ENCODE data around the gene SMARCAL1.

Gene SMARCAL1

DNA sequence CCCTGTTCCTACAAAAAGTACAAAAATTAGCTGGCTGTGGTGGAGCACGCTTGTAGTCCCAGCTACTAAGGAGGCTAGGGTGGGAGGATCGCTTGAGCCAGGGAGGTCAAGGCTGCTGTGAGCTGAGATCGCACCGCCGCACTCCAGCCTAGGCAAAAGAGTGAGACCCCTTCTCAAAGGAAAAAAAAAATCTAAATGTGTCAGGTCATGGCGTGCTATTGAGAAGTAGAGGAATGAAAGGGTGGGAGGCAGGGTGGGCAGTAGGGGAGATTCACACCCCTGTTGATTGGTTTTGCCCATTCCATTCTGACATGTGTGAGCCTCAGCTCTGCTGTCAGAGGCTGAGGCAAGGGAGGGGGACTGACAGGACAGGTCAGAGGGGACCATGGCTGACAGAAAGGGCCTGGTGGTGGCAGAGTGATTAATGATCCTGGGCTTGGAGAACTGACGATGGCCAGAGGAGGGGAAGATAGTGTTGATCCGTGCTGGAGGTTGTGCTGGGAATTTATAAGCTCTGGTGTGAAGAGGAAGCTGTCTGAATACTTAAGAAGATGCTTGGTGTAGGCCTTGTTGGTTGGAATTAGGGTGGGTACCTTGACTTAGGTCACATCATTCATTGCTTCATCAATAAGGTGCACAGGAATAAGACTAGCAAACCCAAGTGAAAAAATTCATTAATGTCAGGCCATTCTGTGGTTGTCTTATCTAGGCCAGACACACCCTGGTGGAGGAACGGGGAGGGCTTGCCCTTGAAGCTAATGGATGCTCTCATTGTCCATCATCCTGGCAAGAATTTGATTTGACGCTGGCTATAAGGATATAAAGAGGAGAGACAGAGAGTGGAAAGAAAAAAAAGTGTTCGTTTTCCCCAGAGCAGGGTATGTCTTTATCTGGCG lies 19.1 kb upstream of the SMARCAL1 start:
- no peak for DNase-seq (ENCODE audit: low read depth in 2 of 2)

- DNase-seq (ENCODE audit: low read depth in 2 of 2) = no peak
These were observed 17.4 kb upstream of the SMARCAL1 start for GRCh38 chr2:216394881-216395280.

DNA sequence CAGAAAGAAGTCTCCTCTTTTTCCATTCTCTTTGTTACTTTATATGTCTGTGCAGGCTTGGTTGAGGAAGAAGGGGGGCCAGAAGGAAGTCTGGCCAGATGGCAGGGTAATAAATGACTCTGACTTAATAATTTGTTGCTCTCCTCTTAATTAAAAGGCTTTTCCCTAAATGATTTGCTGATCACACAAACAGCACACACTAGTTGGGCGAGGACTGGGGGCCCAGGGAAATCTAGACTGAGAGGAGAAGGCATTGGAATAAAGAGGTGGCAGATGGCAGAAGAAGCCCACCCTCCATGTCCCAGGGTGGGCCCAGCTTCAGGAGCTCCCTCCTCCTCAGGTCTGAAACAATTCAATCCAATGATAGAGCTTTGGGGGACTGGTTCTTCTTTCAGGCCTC lies 12.7 kb upstream of the SMARCAL1 start:
- no peak for DNase-seq (ENCODE audit: low read depth in 2 of 2)

GRCh38 chr2:216402751-216403150 lies 9.5 kb upstream of the SMARCAL1 start:
- DNase-seq (ENCODE audit: low read depth in 2 of 2) = no peak

DNA sequence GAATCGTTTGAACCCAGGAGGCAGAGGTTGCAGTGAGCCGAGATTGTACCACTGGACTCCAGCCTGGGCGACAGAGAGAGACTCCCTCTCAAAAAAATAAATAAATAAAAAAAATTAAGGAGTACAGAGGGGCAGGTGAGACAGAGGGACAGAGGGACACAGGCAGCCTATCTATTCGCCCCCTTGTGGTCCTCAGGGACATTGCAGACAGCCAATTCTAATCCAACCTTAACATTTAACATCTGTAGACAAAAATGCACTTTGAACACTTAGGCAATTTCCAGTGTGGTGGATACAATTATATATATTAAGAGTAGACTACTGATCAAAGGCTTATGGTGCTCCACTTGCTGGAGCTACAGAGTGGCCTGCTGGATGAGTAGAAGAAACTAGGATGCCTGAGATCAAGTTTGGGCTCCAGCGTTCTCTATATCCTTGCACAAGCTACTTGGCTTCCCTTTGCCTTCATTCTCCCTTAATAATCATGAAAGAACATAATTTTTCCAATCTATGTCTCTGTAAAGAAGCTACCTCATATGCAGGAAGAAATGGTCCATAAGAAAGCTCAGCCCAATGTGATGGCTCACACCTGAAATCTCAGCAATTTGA lies 8.2 kb upstream of the SMARCAL1 start:
- peak; percentile 22 to 37 for DNase-seq (ENCODE audit: low read depth in 2 of 2)

GRCh38 chr2:216405588-216405987 lies 6.7 kb upstream of the SMARCAL1 start:
- no peak for DNase-seq (ENCODE audit: low read depth in 2 of 2)

- DNase-seq (ENCODE audit: low read depth in 2 of 2) = no peak
These were observed 5.5 kb upstream of the SMARCAL1 start for GRCh38 chr2:216406826-216407225.

GRCh38 chr2:216408426-216409290 lies 3.6 kb upstream of the SMARCAL1 start:
- no peak for DNase-seq (ENCODE audit: low read depth in 2 of 2)

DNA sequence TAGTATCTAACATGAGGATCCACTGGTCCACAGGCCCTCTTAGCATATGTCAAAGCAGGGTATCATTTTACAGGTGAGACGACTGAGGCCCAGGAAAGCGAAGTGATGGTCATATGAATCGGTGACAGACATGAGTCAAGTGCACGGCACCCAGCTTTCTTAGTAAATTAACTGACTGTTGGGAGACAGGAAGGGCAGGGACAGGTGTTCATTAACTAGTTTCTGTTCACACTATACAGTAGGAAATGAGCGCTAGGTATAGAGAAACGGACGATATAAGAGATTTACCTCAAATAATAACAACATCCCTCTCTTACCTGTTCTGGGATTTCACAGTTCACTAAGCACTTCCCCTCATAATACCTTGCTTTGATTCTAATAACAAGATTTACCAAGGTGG lies 1.7 kb upstream of the SMARCAL1 start:
- DNase-seq (ENCODE audit: low read depth in 2 of 2) = no peak

GRCh38 chr2:216413882-216414281 lies 1.6 kb downstream of the SMARCAL1 start:
- no peak for DNase-seq (ENCODE audit: low read depth in 2 of 2)

DNA sequence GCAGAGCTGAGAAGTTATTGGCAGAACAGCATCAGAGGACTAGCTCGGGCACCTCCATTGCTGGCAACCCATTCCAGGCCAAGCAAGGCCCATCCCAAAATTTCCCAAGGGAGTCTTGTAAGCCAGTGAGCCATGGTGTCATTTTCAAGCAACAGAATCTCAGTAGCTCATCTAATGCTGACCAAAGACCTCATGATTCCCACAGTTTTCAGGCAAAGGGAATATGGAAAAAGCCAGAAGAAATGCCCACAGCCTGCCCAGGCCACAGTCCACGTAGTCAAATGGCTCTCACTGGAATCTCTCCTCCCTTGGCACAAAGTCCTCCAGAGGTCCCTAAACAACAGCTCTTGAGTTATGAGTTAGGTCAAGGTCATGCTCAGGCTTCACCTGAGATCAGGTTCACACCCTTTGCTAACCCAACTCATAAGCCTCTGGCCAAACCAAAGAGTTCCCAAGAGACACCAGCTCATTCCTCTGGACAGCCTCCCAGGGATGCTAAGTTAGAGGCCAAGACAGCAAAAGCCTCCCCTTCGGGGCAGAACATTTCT lies 2.6 kb downstream of the SMARCAL1 start:
- no peak for DNase-seq (ENCODE audit: low read depth in 2 of 2)

GRCh38 chr2:216415541-216415940 lies 3.3 kb downstream of the SMARCAL1 start:
- DNase-seq (ENCODE audit: low read depth in 2 of 2) = no peak

DNA sequence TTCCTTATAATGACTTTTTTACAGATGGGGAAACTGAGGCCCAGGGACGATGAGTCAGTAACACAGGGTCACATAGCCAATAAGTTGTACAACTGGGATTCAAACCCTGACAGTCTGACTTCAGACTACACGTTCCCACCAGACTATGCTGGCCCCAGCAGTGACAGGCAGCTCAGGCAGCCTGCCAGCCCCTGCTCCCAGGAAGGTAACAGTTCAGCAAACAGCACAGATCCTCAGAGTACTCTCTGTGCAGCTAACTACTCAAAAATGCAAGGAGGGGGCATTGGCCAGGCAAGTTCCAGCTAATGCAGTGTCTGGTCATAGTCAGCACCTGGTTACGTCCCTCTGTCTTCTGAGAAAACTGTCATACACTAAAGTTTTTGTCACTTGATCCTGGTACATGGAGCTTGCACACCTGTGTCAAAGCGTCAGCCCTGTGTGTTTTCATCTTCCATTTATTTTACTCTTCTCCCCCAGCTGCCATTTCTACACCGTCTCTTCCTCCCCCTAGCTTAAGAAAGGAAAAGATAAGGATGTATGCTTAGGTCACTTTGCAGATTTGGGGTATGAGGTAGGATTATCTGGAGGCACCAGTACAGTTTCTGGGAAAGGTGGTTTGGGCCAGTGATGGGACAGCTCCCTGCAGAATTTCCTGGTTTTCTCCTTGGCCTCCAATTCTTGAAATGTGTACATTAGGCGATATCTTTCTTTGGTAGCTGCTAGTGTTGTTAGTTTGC lies 4.5 kb downstream of the SMARCAL1 start:
- no peak for DNase-seq (ENCODE audit: low read depth in 2 of 2)

GRCh38 chr2:216418981-216419380 lies 6.7 kb downstream of the SMARCAL1 start:
- no peak for DNase-seq (ENCODE audit: low read depth in 2 of 2)

- DNase-seq (ENCODE audit: low read depth in 2 of 2) = no peak
These were observed 8.2 kb downstream of the SMARCAL1 start for GRCh38 chr2:216420367-216421101.

DNA sequence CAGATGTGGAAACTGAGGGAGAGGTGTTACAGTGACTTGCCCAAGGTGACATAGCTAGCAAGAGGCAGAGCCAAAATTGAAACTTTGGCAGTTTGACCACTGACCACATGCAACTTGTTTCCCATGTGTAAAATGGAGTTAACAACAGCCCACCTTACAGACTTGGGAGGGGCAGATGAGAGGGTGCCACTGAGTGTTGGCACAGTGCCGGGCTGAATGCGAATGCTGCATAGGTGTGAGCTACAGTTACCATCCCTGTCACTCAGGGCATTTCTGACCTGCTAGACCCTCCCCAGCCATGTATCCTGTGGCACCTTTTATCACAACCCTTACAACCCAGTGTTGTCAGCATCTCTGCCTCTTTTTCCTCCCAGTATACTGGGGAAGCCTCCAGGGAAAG lies 10.8 kb downstream of the SMARCAL1 start:
- no peak for DNase-seq (ENCODE audit: low read depth in 2 of 2)

GRCh38 chr2:216424274-216424673 lies 12.0 kb downstream of the SMARCAL1 start:
- DNase-seq (ENCODE audit: low read depth in 2 of 2) = no peak

- no peak for DNase-seq (ENCODE audit: low read depth in 2 of 2)
These were observed 12.9 kb downstream of the SMARCAL1 start for GRCh38 chr2:216425008-216425787.

DNA sequence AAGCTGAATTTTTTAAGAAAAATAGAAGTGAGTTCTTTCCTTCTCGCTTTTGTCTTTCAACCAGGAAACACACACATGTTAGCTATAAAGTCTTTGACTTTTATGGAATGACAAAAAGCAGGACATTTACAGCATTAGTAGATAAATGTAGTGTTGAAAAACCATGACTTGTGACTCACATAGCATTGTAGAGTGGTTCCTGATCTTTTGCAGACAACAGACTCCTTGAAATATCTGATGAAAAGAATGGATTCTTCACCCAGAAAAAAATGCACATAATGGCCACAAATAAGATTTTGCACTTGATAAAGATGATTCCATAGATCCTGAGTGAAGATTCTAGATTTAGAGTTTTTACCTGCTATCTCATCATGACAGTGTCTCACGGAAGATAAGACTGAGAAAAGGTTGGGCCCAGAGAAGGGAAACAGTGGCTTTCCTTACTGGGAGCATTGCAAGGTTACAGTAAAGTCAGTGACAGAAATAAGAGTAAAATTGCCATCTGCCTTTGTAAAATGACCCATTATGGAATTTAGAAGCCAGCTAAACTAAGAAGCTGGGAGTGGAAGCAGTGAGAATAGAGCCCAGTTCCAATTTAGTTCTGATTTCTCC lies 14.0 kb downstream of the SMARCAL1 start:
- no peak for DNase-seq (ENCODE audit: low read depth in 2 of 2)
